Measurements from ENCODE around the gene CHMP4B. TPM values are rescaled to one million over a fixed set of nuclear protein-coding genes. Genes with fewer than 3 reads are reported as not detected.

Gene CHMP4B
- total and polyA plus RNA-seq, 5 experiments from 2014 or later, result 4.0 to 59.5 (median 5.0) TPM

DNA sequence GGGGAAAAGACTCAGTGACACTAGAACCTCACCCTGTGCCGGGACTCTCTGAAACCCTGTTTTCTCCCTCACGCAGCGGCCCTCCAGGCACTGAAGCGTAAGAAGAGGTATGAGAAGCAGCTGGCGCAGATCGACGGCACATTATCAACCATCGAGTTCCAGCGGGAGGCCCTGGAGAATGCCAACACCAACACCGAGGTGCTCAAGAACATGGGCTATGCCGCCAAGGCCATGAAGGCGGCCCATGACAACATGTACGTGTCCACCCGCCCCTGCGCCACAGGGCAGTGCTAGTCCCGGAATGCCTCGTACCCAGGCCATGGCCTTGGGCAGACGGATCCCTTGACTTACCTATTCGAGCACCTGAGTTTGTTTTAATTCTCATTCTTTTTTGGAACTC lies 37.2 kb downstream of the CHMP4B start:
- DNase-seq, result no peak
- ATAC-seq, result no peak
- POLR2A ChIA-PET, result interaction anchor here (1.1 kb wide), 1 partner anchor 11 kb away, joined by 3 read pairs; no protein-coding TSS in a partner anchor
- Mint-ChIP-seq H3K9me3 (no peaks in the 10 kb centered on the region), H3K27ac (peak overlapping the region in 5 of 10 donors; percentile 3 to 84 (median 13)), H3K27me3 (no peaks in the 10 kb centered on the region), H3K4me3 (no peak overlapping the region), H3K36me3 (peaks cover 9 to 43% (median 17%) of the 10 kb centered on the region in 3 donors), H3K4me1 (peaks cover 50 to 92% (median 81%) of the 10 kb centered on the region in 4 donors)

DNA sequence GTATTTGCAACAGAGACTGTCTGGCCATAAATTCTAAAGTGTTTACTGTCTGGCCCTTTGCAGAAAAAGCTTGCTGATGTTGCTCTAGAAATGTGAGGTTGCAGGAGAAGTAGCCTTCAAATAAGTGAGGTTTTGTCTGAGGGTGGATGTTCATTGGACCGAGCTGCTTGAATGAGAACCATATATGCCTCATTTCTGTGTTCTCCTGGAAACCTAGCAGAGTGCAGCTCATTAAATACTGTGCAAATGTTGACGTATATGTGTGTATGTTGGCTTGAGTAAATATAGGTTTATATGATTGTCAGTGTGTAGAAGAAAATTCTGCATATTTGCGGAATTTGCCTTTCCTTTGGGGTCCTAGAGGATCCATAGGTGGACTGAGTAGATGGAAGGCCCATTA lies 39.0 kb downstream of the CHMP4B start:
- no peaks in the 10 kb centered on the region for H3K27me3 Mint-ChIP-seq
- ATAC-seq, result no peak
- H3K4me1 Mint-ChIP-seq, result peaks cover 48 to 89% (median 79%) of the 10 kb centered on the region in 4 donors
- no peak overlapping the region for H3K4me3 Mint-ChIP-seq
- no peaks in the 10 kb centered on the region for H3K9me3 Mint-ChIP-seq
- no peak for DNase-seq
- peaks cover 9 to 56% (median 27%) of the 10 kb centered on the region in 3 donors for H3K36me3 Mint-ChIP-seq
- H3K27ac Mint-ChIP-seq, result peak overlapping the region in 6 of 10 donors; percentile 4 to 53 (median 24)
- POLR2A ChIA-PET, result interaction anchor here (0.7 to 1.0 kb wide), 3 partner anchors 11 to 413 kb away, joined by 3 to 4 read pairs (median 3); no protein-coding TSS in a partner anchor

DNA sequence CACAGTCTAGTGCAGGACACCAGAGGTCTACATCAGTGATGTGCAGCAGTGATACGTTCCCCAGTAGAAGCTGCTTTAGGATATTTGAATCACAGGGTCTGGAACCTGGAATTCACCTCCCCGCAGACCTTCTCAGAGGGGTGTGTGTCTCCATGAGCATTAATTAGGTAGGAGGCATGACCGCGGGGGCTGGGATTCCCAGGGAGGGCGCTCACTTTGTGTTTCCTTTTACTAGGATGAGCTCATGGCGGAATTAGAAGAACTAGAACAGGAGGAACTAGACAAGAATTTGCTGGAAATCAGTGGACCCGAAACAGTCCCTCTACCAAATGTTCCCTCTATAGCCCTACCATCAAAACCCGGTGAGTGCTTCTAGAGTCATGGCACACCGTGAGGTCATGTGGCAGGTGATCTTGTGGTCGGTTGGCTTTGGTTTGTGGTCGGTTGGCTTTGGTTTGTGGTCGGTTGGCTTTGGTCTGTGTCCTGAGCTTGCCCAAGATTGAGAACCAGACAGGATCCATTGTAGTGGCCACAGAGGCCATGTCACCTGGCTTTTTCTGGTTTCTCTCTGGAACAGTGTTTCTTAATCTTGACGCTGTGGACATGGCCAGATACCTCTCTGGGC lies 40.8 kb downstream of the CHMP4B start:
- Mint-ChIP-seq H3K27me3 (no peaks in the 10 kb centered on the region), H3K27ac (peak overlapping the region; percentile 91 to 96 (median 94)), H3K4me3 (peak overlapping the region in 4 of 10 donors; percentile 36 to 73 (median 65)), H3K9me3 (no peaks in the 10 kb centered on the region), H3K36me3 (peaks cover 9 to 63% (median 29%) of the 10 kb centered on the region in 3 donors), H3K4me1 (peaks cover 34 to 73% (median 61%) of the 10 kb centered on the region in 4 donors)
- DNase-seq (no peak), ATAC-seq (no peak)
- POLR2A ChIA-PET, result interaction anchor here (0.6 to 3.2 kb wide), 3 partner anchors 10 to 130 kb away, joined by 3 to 17 read pairs (median 6); partner anchors contain the start of gene CHMP4B

DNA sequence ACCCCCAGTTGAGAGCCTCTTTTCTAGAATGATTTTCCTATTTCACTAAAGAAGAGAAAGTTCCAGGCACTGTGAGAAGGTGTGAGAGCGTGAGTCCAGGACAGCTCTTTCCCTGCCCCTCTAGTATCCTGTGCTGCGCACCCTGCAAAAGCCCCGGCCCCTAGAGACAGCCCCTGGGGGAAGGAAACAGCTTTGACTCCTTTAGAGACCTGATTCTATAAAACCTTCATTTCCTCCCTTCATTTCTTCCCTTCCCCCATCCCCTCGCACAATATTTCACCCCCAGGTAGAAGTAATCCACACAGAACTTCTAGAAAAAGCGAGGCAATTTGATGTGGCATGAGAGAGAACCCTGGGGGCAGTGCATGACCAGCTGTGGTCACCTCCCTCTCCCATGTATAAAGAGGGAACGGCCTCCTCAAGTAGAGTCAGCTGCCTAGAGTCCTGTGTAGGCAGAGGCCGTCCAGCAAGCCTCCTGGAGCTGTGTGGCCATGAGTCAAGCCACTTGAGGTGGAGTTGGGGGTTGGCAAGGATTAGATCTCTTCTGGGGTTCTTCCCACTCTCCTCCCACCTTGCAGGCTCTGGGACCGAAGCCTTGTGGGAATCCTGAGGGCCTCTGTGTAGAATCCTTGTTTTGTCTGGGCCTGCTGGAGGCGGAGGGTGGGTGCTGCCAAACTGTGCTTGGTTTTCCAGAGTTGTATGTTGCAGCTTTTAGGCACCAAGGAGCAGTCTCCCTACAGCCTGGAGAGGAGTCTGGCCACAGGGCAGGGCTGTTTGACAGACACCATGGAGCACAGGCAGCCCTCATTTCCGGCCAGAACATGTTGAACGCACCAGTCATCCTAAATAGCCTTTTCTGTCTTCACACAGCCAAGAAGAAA lies 41.7 kb downstream of the CHMP4B start:
- DNase-seq (peak in 2 of 10 donors; percentile 23 to 34), ATAC-seq (peak; percentile 59 to 65)
- Mint-ChIP-seq H3K36me3 (peaks cover 9 to 68% (median 29%) of the 10 kb centered on the region in 3 donors), H3K4me1 (peaks cover 31 to 70% (median 57%) of the 10 kb centered on the region in 4 donors), H3K27ac (peak overlapping the region; percentile 91 to 96 (median 94)), H3K9me3 (no peaks in the 10 kb centered on the region), H3K4me3 (peak overlapping the region; percentile 20 to 74 (median 65)), H3K27me3 (no peaks in the 10 kb centered on the region)
- POLR2A ChIA-PET, result interaction anchor here (0.6 to 3.2 kb wide), 5 partner anchors 11 to 185 kb away, joined by 3 to 17 read pairs (median 3); partner anchors contain the start of genes CHMP4B and ZNF341

DNA sequence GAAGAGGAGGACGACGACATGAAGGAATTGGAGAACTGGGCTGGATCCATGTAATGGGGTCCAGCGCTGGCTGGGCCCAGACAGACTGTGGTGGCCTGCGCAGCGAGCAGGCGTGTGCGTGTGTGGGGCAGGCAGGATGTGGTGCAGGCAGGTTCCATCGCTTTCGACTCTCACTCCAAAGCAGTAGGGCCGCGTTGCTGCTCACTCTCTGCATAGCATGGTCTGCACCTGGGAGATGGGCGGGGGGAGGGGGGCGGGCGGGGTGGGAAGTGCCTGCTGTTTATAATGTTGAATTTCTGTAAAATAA lies 42.3 kb downstream of the CHMP4B start:
- peak; percentile 98 to 99 for ATAC-seq
- Mint-ChIP-seq H3K27me3 (no peaks in the 10 kb centered on the region), H3K27ac (peak overlapping the region; percentile 91 to 96 (median 94)), H3K9me3 (no peaks in the 10 kb centered on the region), H3K4me1 (peaks cover 36 to 70% (median 60%) of the 10 kb centered on the region in 4 donors), H3K4me3 (peak overlapping the region; percentile 20 to 74 (median 65)), H3K36me3 (peaks cover 9 to 65% (median 28%) of the 10 kb centered on the region in 3 donors)
- peak in 8 of 10 donors; percentile 9 to 71 (median 52) for DNase-seq
- POLR2A ChIA-PET, result interaction anchor here (0.6 to 3.2 kb wide), 8 partner anchors 10 to 186 kb away, joined by 3 to 17 read pairs (median 3); partner anchors contain the start of genes CHMP4B, RALY and ZNF341

DNA sequence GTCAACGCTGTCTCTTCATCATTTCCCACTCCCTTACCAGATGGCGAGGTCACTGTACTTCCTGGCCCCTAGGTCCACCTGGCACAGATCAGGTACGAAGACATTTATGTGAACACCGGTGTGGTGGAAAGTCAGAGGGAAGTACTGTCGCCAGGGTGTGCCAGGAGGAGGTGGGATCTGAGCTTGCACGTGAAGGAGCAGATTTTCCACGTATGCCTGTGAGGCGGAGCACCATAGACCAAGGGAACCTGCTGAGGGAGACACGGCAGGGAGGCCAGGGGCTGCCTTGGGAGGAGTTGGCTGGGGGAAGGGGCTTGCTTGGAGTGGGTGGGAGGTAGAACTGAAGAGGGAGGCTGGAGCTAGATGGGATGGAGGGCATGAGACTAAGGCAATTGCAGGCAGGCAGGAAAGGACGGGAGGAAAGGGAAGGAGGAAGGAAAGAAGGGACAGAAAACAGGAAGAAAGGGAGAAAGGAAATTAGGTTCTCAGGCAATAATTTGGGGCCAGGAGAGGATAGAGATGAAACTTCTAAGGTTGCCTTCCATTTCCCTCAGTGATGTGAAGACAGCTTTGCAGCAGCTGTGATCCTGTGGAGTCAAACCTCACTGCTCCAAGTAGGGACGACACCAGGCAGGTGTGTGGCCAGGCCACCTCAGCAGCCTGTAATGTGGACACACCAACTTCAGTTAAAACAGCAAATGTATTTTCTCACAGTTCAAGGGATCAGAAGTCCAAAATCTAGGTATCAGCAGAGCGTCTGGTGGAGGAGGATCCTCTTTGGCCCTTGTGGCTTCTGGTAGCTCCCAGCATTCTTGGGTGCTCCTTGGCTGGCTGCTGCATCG lies 46.8 kb downstream of the CHMP4B start:
- H3K27ac Mint-ChIP-seq, result peak overlapping the region; percentile 40 to 94 (median 90)
- H3K4me1 Mint-ChIP-seq, result peaks cover 31 to 47% (median 43%) of the 10 kb centered on the region in 4 donors
- H3K4me3 Mint-ChIP-seq, result peak overlapping the region in 7 of 10 donors; percentile 24 to 90 (median 66)
- no peak for ATAC-seq
- H3K27me3 Mint-ChIP-seq, result no peaks in the 10 kb centered on the region
- peaks cover 0 to 30% (median 12%) of the 10 kb centered on the region in 3 donors for H3K36me3 Mint-ChIP-seq
- POLR2A ChIA-PET, result interaction anchor here (0.7 to 2.8 kb wide), 4 partner anchors 9 to 254 kb away, joined by 3 to 22 read pairs (median 3); partner anchors contain the start of genes CHMP4B and EIF2S2
- no peak for DNase-seq
- H3K9me3 Mint-ChIP-seq, result no peaks in the 10 kb centered on the region

DNA sequence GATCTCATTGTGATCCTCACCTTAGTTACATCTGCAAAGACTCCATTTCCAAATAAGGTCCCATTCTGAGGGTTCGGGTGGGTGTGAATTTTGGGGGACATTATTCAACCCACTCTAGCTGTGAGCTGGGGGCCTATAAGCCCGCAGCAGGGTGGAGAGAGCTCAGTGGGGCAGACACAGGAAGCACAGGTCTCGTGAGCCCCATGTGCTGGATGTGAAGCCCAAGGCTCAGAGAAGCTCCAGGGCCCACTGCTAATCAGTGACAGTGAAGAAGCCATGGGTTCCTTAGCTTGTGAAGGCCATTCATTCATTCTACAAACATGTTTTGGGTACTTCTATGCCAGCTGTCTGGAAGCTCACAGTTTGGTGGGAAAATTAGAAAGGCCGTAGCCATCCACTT lies 47.5 kb downstream of the CHMP4B start:
- H3K9me3 Mint-ChIP-seq, result no peaks in the 10 kb centered on the region
- peak overlapping the region; percentile 33 to 90 (median 68) for H3K4me3 Mint-ChIP-seq
- no peaks in the 10 kb centered on the region for H3K27me3 Mint-ChIP-seq
- H3K36me3 Mint-ChIP-seq, result peaks cover 0 to 27% (median 12%) of the 10 kb centered on the region in 3 donors
- ATAC-seq (peak; percentile 50 to 51), DNase-seq (peak in 2 of 10 donors; percentile 6 to 16)
- H3K27ac Mint-ChIP-seq, result peak overlapping the region; percentile 83 to 94 (median 90)
- peaks cover 25 to 40% (median 36%) of the 10 kb centered on the region in 4 donors for H3K4me1 Mint-ChIP-seq
- POLR2A ChIA-PET, result interaction anchor here (0.6 to 2.8 kb wide), 6 partner anchors 10 to 1374 kb away, joined by 3 to 22 read pairs (median 6); partner anchors contain the start of gene CHMP4B

DNA sequence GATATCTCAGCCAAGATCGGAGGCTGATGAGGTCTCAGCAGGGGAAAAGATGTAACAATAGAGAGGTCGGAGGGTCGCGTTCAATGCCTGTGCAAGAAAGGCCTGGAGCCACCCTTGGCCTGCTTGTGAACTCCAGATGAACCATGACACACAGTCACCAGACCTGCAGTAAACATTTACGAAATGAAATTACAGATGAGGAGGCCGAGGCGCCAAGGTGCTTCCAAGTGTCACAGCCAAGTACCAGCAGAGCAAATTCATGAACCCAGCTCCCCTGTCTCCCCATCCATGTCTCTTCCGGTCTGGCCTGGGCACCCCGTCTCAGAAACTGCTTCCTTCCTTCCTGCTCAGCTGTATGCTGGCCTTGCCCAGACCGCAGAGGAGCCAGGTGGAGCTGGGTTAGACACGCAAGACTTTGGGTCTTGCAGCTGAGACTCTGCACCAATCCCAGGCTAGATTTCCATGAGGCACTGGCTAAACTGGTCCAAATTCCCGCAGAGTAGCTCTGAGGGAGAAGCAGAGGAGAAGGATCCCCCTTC lies 48.1 kb downstream of the CHMP4B start:
- peak overlapping the region; percentile 48 to 90 (median 68) for H3K4me3 Mint-ChIP-seq

DNA sequence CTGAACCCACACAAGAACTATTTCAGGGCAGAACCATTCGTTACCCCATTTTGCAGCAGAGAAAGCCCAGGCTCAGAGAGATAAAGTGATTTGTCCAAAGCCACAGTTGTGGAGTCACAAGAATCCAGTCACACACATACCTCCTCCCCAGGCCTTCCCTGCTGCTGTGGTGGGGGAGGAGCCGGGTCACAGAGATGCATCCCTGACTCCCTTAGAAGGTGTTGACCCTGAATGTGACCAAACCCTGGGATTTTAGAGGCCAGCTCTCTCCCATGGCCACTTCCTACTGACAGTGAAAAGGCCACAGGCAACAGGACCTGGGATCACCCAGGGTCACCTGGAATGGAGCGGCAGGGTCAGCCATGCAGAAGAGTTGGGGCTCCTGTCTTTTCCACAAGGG lies 48.6 kb downstream of the CHMP4B start:
- H3K4me1 Mint-ChIP-seq, result peaks cover 18 to 34% (median 27%) of the 10 kb centered on the region in 4 donors
- H3K27me3 Mint-ChIP-seq, result no peaks in the 10 kb centered on the region
- ATAC-seq (no peak), DNase-seq (no peak)
- H3K36me3 Mint-ChIP-seq, result peaks cover 0 to 19% (median 7%) of the 10 kb centered on the region in 3 donors
- POLR2A ChIA-PET, result interaction anchor here (1.0 to 2.8 kb wide), 6 partner anchors 11 to 253 kb away, joined by 3 to 22 read pairs (median 4); partner anchors contain the start of genes CHMP4B, EIF2S2 and PXMP4
- peak overlapping the region in 9 of 10 donors; percentile 83 to 94 (median 90) for H3K27ac Mint-ChIP-seq
- no peaks in the 10 kb centered on the region for H3K9me3 Mint-ChIP-seq
- peak overlapping the region in 9 of 10 donors; percentile 59 to 90 (median 70) for H3K4me3 Mint-ChIP-seq

More for the DNA sequence above, 48.1 kb downstream of the CHMP4B start:
- Mint-ChIP-seq H3K27me3 (no peaks in the 10 kb centered on the region), H3K9me3 (no peaks in the 10 kb centered on the region), H3K27ac (peak overlapping the region; percentile 83 to 94 (median 90)), H3K4me1 (peaks cover 20 to 36% (median 31%) of the 10 kb centered on the region in 4 donors), H3K36me3 (peaks cover 0 to 24% (median 11%) of the 10 kb centered on the region in 3 donors)
- ATAC-seq (peak; percentile 73 to 77), DNase-seq (peak in 7 of 10 donors; percentile 5 to 33 (median 24))
- POLR2A ChIA-PET, result interaction anchor here (0.6 to 2.8 kb wide), 7 partner anchors 11 to 1374 kb away, joined by 3 to 22 read pairs (median 5); partner anchors contain the start of genes CHMP4B, EIF2S2 and PXMP4

DNA sequence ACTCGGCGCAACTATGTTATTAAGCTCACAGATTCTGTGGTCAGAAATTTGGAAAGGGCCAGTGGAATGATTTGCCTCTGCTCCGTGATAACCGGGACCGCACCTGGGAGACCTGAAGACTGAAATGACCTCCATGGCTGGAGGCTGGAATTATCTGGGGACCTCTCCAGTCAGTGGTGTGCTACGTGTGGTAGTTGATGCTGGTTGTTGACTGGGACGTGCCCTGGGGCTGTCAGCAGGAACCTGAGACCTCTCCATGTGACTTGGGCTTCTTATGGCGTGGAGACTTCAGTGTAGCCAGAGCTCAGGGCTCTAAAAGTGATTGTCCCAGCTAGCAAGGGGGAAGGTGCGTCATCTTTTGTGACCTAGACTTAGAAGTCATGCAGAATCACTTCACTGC lies 50.3 kb downstream of the CHMP4B start:
- ATAC-seq (no peak), DNase-seq (no peak)
- H3K36me3 Mint-ChIP-seq, result peaks cover 0 to 9% (median 2%) of the 10 kb centered on the region in 3 donors
- H3K27me3 Mint-ChIP-seq, result no peaks in the 10 kb centered on the region
- POLR2A ChIA-PET, result interaction anchor here (0.6 to 1.2 kb wide), 2 partner anchors 211 to 235 kb away, joined by 3 to 4 read pairs; no protein-coding TSS in a partner anchor
- H3K27ac Mint-ChIP-seq, result peak overlapping the region in 1 of 10 donors; percentile 17
- H3K9me3 Mint-ChIP-seq, result no peaks in the 10 kb centered on the region
- peaks cover 18 to 34% (median 27%) of the 10 kb centered on the region in 4 donors for H3K4me1 Mint-ChIP-seq
- peak overlapping the region in 1 of 10 donors; percentile 9 for H3K4me3 Mint-ChIP-seq

Measured in naive thymus-derived CD8-positive, alpha-beta T cell (primary cell).